A549 (cell line): Measurements from ENCODE around the gene GSTK1.

ENCODE experiments used
- TF ChIP-seq, protein P1 (sequence below): fragments of >200 bp; sonication (Bioruptor Twin); formaldehyde crosslinking; IDR thresholded peaks from 3 replicates; pipeline ENCODE4 v1.5.1; 2016
- TF ChIP-seq, protein P2 (sequence below): IDR thresholded peaks from 2 replicates; pipeline ENCODE4 v1.6.1; 2012

DNA sequence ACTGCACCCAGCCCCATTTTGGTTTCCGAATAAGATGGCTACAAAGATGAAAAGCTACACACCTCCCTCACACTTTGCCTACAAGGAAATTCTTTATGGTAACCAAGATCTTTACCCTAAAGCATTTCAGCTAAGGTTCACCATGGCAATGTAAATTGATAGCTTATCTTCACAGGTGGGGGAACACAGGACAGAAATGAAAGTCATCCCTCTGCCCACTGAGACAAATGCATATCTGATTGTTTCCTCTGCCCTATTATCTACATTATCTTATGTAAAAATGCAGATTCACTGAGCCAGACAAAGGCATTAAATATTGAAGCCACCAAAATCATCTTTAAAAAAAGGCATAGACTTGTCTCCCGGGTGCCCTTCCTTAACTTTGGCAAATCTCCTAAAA lies 18.3 kb downstream of the GSTK1 start:
- TF ChIP-seq, protein P1, sequence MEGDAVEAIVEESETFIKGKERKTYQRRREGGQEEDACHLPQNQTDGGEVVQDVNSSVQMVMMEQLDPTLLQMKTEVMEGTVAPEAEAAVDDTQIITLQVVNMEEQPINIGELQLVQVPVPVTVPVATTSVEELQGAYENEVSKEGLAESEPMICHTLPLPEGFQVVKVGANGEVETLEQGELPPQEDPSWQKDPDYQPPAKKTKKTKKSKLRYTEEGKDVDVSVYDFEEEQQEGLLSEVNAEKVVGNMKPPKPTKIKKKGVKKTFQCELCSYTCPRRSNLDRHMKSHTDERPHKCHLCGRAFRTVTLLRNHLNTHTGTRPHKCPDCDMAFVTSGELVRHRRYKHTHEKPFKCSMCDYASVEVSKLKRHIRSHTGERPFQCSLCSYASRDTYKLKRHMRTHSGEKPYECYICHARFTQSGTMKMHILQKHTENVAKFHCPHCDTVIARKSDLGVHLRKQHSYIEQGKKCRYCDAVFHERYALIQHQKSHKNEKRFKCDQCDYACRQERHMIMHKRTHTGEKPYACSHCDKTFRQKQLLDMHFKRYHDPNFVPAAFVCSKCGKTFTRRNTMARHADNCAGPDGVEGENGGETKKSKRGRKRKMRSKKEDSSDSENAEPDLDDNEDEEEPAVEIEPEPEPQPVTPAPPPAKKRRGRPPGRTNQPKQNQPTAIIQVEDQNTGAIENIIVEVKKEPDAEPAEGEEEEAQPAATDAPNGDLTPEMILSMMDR: no peak
- TF ChIP-seq, protein P2, sequence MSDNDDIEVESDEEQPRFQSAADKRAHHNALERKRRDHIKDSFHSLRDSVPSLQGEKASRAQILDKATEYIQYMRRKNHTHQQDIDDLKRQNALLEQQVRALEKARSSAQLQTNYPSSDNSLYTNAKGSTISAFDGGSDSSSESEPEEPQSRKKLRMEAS: no peak
